ENCODE data around the gene APOA1.

APOA1 gene

GRCh38 chr11:116831790-116832349 lies 5.6 kb downstream of the APOA1 start:
- TF ChIP-seq CTCF (IDR thresholded peaks at IDR 0.05; ENCODE audit: control extremely low read depth, extremely low read depth, low read depth, missing control alignments): no peak
- ChIA-PET CTCF (interaction anchor here (3.7 to 6.3 kb wide), 2 partner anchors 11 to 41 kb away, joined by 16 to 50 read pairs; partner anchors contain the start of genes APOA4 and APOA5), POLR2A (no interaction called here)
- no peak for DNase-seq (ENCODE audit: extremely low spot score)

GRCh38 chr11:116830184-116830912 lies 7.1 kb downstream of the APOA1 start:
- ChIA-PET POLR2A (no interaction called here), CTCF (interaction anchor here (1.0 kb wide), 1 partner anchor 276 kb away, joined by 4 read pairs; no protein-coding TSS in a partner anchor)
- DNase-seq (ENCODE audit: extremely low spot score): no peak
- TF ChIP-seq CTCF (IDR thresholded peaks at IDR 0.05; ENCODE audit: control extremely low read depth, extremely low read depth, low read depth, missing control alignments): no peak

- ChIA-PET CTCF (interaction anchor here (1.0 kb wide), 2 partner anchors 9 to 277 kb away, joined by 3 to 4 read pairs; no protein-coding TSS in a partner anchor), POLR2A (no interaction called here)
- no peak for DNase-seq (ENCODE audit: extremely low spot score)
- no peak for TF ChIP-seq CTCF (IDR thresholded peaks at IDR 0.05; ENCODE audit: control extremely low read depth, extremely low read depth, low read depth, missing control alignments)
Measured at GRCh38 chr11:116829525-116830183, 7.8 kb downstream of the APOA1 start, which contains the start of gene APOC3. TSS of gene APOC3 (plus strand) at chr11:116829907. CDS start at chr11:116830583, 676 bp downstream.

- no peak for DNase-seq (ENCODE audit: extremely low spot score)
- no peak for TF ChIP-seq CTCF (IDR thresholded peaks at IDR 0.05; ENCODE audit: control extremely low read depth, extremely low read depth, low read depth, missing control alignments)
- POLR2A ChIA-PET: no interaction called here
- CTCF ChIA-PET: interaction anchor here (1.0 kb wide), 2 partner anchors 8 to 38 kb away, joined by 3 read pairs; partner anchors contain the start of gene APOA5
Measured at GRCh38 chr11:116828632-116829524, 8.5 kb downstream of the APOA1 start.

GRCh38 chr11:116827461-116827860 lies 10.0 kb downstream of the APOA1 start:
- ChIA-PET POLR2A (no interaction called here), CTCF (interaction anchor here (1.0 kb wide), 1 partner anchor 36 kb away, joined by 3 read pairs; the partner anchor contains the start of gene APOA5)

More at GRCh38 chr11:116827461-116827860, 10.0 kb downstream of the APOA1 start:
- DNase-seq (ENCODE audit: extremely low spot score): no peak
- TF ChIP-seq CTCF (IDR thresholded peaks at IDR 0.05; ENCODE audit: control extremely low read depth, extremely low read depth, low read depth, missing control alignments): no peak
